GM12801 (cell line): ENCODE results near the gene TBX2.

ENCODE experiments used
- TF ChIP-seq, protein P1 (sequence below): IDR thresholded peaks from one replicate; pipeline ENCODE4 v1.5.1; 2011; ENCODE audit warnings: control low read depth; ENCODE audit not compliant: insufficient read length; ENCODE audit errors: extremely low read depth

The TBX2 gene

DNA sequence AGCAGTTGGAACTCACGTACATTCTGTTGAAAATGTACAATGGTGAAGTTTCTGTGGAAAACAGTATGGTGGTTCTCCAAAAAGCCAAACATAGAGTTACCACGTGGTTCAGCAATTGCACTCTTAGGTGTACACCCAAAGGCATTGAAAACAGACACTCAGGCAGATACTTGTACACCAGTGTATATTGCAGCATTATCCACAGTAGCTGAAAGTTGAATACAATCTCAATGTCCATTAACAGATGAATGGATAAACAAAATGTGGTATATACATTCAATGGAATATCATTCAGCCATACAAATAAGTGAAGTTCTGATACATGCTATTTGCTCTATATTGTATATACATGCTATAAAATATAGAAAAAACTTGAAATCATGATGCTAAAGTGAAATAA is 23.2 kb downstream of the TBX2 start:
- TF ChIP-seq, protein P1, sequence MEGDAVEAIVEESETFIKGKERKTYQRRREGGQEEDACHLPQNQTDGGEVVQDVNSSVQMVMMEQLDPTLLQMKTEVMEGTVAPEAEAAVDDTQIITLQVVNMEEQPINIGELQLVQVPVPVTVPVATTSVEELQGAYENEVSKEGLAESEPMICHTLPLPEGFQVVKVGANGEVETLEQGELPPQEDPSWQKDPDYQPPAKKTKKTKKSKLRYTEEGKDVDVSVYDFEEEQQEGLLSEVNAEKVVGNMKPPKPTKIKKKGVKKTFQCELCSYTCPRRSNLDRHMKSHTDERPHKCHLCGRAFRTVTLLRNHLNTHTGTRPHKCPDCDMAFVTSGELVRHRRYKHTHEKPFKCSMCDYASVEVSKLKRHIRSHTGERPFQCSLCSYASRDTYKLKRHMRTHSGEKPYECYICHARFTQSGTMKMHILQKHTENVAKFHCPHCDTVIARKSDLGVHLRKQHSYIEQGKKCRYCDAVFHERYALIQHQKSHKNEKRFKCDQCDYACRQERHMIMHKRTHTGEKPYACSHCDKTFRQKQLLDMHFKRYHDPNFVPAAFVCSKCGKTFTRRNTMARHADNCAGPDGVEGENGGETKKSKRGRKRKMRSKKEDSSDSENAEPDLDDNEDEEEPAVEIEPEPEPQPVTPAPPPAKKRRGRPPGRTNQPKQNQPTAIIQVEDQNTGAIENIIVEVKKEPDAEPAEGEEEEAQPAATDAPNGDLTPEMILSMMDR = no peak

DNA sequence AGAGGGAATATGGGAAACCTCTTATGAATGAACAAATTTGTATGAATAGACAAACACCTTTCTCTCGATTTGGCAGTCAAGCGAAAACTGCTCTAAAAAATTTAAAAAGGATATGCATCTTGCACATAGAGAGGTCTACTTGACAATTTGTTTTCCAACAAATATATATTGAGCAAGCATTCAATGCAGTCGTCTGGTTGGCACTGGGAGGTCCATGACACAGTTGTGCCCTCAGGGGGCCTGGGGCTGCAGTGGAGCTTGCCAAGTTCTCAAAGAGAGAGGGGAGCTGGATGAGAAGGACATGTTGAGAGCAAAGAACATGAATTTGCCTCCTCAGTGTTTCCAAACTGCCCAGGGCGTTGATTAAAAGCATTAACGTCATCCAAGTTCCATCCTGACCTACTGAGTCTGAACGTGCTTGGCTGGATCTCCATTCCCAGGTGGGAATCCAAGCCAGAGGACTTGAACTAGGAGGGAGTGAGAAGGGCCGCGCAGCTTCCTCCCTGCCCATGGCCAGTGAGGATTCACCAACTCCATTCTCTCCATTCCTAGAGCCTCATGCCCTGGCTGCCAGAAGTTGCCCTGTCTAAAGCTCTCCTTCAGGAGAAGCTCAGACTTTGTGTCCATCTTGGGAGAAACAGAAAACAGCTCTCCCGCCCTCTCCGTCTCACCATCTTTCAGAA is 24.5 kb downstream of the TBX2 start:
- TF ChIP-seq, protein P1 = no peak

DNA sequence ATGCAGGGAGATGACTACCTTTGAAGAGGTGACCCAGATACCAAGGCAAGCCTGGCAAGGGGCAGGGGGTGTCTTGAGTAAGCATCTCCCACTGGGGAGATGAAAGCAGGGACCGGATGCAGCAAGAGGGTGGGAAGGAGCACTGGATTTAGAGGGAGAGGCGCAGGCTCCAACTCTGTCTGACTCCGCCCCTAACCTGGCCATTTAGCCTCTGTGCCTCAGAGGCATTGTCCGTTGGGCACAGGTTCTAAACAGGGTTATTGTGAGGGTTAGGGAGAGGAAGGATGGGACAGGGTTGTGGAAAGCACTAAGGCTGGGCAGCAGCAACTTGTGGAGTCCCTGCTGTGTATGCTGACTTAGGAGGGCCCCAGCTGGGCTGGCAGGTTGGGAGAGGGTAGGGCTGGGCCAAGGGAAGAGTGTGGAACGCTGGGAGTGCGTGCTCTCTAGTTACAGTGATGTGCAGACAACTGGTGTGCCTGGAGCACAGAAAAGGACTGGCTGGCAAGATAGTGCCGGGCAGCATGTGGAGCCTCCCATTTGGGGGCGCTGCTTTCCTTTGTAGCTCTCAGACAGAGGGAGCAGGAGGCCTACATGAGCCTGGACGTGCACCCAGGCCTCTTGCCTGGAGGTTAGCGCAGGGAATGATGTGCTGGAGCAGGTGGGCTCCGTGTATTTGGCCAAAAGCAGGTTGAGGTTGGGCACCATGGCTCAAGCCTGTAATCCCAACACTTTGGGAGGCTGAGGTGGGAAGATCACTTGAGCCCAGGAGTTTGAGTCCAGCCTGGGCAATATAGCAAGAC is 26.2 kb downstream of the TBX2 start:
- TF ChIP-seq, protein P1 = no peak

DNA sequence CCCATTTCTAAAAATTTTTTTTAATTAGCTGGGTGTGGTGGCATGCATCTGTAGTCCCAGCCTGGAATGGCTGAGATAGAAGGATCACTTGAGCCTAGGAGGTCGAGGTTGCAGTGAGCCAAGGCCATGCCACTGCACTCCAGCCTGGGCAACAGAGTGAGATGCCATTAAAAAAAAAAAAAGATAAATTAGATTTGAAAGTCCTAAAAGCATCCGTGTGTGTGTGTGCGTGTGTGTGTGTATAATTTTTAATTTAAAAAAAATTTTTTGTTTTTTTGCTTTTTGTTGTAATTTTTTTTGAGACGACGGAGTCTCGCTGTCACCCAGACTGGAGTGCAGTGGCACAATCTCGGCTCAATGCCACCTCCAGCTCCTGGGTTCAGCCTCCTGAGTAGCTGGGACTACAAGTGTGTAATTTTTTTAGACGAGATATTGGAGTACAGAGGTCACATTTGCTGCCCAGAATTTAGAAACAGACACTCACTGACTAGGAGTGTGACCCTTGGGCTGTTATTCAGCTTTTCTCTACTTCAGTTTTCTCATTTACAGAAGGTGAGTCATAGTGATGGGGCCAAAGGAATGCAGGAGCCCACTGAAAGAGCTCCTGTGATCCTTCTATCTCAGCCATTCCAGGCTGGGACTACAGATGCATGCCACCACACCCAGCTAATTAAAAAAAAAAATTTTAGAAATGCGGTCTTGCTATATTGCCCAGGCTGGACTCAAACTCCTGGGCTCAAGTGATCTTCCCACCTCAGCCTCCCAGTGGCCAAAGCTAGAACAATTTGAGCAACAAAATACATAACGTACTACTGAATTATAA is 27.1 kb downstream of the TBX2 start:
- TF ChIP-seq, protein P1 = no peak

DNA sequence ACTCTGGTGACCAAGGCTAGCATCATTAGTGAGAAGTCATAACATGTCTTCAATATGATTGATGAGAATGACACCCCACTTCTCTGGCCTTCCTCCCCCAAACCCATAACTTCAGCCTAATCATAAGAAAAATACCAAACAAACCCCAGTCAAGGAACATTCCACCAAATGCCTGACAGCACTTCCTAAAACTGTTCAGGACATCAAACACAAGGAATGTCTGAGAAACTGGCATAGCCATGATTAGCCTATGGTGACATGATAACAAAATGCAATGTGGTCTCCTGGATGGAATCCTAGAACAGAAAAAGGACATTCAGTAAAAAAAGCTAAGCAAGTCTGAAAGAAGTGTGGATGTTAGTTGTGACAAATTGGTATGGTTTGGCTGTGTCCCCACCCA is 27.9 kb downstream of the TBX2 start:
- TF ChIP-seq, protein P1 = no peak

DNA sequence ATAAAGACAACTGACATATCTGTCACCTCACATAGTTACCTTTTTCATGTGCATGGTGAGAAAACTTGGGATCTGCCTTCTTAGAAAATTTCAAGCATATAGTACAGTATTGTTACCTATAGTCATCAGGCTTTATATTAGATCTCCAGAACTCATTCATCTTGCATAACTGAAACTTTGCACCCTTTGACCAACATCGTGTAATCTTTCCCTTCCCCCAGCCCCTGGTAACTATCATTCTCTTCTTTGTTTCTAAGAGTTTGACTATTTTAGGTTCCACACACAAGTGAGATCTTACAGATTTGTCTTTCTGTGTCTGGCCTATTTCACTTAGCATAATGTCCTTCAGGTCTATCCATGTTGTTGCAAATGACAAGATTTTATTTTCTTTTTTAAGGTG is 29.6 kb downstream of the TBX2 start:
- TF ChIP-seq, protein P1 = no peak
